Tibial nerve (tissue), 4 donors: ENCODE results near the gene SLX9. TPM values are rescaled to one million over a fixed set of nuclear protein-coding genes. Genes with fewer than 3 reads are reported as not detected.
A peak's percentile ranks its signal among the peaks of the same experiment; 100 is the strongest.
"Not testable (repeated sequence)": the region's sequence is repeated elsewhere in the genome, so short reads cannot be mapped to it uniquely, and the experiment has no call there.

Source experiments
- DNase-seq, 2 donors: peaks; one replicate each; pipeline ENCODE4 v3.0.0-alpha.2; 2019; ENCODE audit warnings: low spot score in 2 of 2
- H3K27ac ChIP-seq, 4 donors: fragments of 200-600 bp; sonication (generic) in 3 of 4; one replicate each; pipeline ENCODE4 v1.5.1; 2017 to 2019; ENCODE audit warnings: mild to moderate bottlenecking in 1 of 4
- H3K27me3 ChIP-seq, 2 donors: fragments of 200-600 bp; sonication (generic) in 1 of 2; one replicate each; pipeline versions ENCODE4 v1.5.1 to v1.6.0; 2017 to 2019
- H3K36me3 ChIP-seq, 3 donors: fragments of 200-600 bp; sonication (generic); one replicate each; pipeline ENCODE4 v1.5.1; 2018 to 2019
- H3K4me1 ChIP-seq, 4 donors: fragments of 200-600 bp; sonication (generic) in 3 of 4; one replicate each; pipeline ENCODE4 v1.5.1; 2017 to 2019
- H3K4me3 ChIP-seq, 4 donors: fragments of 200-600 bp; sonication (generic) in 3 of 4; one replicate each; pipeline ENCODE4 v1.5.1; 2017 to 2019; ENCODE audit warnings: mild to moderate bottlenecking in 1 of 4, moderate library complexity in 1 of 4
- H3K9me3 ChIP-seq, 4 donors: fragments of 200-600 bp; sonication (generic) in 3 of 4; one replicate each; pipeline ENCODE4 v1.5.1; 2017 to 2019
- EP300 ChIP-seq, 2 donors: sonication (generic); formaldehyde crosslinking; IDR thresholded peaks; one replicate each; pipeline ENCODE4 v1.6.1; 2017; ENCODE audit warnings: antibody characterized with exemption in 2 of 2, mild to moderate bottlenecking in 1 of 2
- POLR2A ChIP-seq, 2 donors: fragments of 450-650 bp; IDR thresholded peaks; one replicate each; pipeline ENCODE4 v1.6.1; 2017; ENCODE audit warnings: antibody characterized with exemption in 2 of 2, mild to moderate bottlenecking in 2 of 2, moderate library complexity in 2 of 2
- WGBS, 2 donors: methylation state at CpG; one replicate each; pipeline ENCODE4 v1.1.5; 2018; 5-methylcytosine and 5-hydroxymethylcytosine counted together
- total RNA-seq, 4 donors: library from RNA; depleted of rRNA; stranded (reverse); fragments of >200 nt; gene quantifications; one replicate each; pipeline ENCODE4 v1.1.0, GENCODE V29; 2016
- TF ChIP-seq, protein P1 (sequence below), 5 experiments: fragments of 200-600 bp in 3 of 5; fragments of 450-650 bp in 2 of 5; sonication (generic) in 3 of 5; IDR thresholded peaks; one replicate each; pipeline ENCODE4 v1.5.1; 2016 to 2019; ENCODE audit warnings: antibody characterized with exemption in 5 of 5, mild to moderate bottlenecking in 3 of 5, moderate library complexity in 2 of 5

Gene SLX9
- total RNA-seq, 4 donors from 2014 or later, result 3.7 to 19.8 (median 13.3) TPM

DNA sequence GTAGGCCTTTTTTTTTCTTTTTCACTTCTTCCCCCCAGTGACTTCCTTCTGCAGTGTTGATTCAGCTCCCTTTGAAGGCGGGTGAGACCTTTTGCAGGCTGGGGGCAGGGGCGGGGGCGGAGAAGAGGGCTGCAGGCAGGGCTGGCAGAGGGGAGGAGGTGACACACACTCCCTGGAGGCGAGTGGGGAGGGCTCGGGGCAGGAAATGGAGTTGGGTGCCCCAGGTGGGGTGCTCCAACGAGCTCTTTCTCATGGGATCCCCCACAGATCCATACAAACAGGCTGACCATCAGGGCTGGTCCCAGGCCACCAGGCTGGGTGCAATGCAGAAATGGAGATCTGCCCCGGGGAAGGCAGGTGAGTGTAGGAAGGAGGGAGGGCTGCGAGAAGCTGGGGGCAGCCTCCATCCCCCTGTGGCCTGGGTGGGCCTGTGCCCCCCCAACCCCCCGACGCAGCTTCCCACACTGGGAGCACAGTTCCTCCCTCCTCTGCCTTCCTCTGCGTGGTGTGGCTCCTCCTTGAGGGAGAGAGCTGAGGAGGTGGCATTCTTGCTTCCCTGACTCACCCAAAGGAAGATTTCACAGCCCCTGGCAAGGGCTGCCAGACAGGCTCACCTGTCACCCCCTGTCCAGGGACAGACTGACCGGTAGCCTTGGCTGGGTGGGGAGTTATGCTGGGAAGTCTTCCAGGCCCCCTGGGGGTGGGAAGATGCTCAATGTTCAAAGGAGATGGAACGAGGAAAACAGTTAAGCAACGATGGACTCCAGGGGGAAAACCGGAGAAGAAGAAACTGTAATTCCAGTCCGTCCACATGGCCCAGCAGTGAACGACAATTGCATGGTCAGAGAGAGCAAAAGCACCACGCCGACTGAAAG is 12.0 kb upstream of the SLX9 start:
- Histone ChIP-seq H3K4me1 (peaks cover 0 to 73% (median 49%) of the 10 kb centered on the region in 4 donors), H3K4me3 (peak overlapping the region in 2 of 4 donors; percentile 5 to 15), H3K9me3 (peaks cover 0 to 6% (median 0%) of the 10 kb centered on the region in 4 donors), H3K27ac (peak overlapping the region in 2 of 4 donors; percentile 56 to 72), H3K36me3 (no peaks in the 10 kb centered on the region), H3K27me3 (peaks cover 0 to 46% of the 10 kb centered on the region in 2 donors)
- WGBS, 2 donors, result 12 to 14% methylated on average over 18 to 19 of the region's 19 CpGs
- TF ChIP-seq POLR2A (IDR thresholded peaks at IDR 0.05) (no peak), EP300 (IDR thresholded peaks at IDR 0.05) (peak in 1 of 2 donors; percentile 45)
- TF ChIP-seq, protein P1, sequence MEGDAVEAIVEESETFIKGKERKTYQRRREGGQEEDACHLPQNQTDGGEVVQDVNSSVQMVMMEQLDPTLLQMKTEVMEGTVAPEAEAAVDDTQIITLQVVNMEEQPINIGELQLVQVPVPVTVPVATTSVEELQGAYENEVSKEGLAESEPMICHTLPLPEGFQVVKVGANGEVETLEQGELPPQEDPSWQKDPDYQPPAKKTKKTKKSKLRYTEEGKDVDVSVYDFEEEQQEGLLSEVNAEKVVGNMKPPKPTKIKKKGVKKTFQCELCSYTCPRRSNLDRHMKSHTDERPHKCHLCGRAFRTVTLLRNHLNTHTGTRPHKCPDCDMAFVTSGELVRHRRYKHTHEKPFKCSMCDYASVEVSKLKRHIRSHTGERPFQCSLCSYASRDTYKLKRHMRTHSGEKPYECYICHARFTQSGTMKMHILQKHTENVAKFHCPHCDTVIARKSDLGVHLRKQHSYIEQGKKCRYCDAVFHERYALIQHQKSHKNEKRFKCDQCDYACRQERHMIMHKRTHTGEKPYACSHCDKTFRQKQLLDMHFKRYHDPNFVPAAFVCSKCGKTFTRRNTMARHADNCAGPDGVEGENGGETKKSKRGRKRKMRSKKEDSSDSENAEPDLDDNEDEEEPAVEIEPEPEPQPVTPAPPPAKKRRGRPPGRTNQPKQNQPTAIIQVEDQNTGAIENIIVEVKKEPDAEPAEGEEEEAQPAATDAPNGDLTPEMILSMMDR (IDR thresholded peaks at IDR 0.05), result peak in 1 of 5 experiments; percentile 20
- peak in 1 of 2 donors; percentile 49 for DNase-seq

DNA sequence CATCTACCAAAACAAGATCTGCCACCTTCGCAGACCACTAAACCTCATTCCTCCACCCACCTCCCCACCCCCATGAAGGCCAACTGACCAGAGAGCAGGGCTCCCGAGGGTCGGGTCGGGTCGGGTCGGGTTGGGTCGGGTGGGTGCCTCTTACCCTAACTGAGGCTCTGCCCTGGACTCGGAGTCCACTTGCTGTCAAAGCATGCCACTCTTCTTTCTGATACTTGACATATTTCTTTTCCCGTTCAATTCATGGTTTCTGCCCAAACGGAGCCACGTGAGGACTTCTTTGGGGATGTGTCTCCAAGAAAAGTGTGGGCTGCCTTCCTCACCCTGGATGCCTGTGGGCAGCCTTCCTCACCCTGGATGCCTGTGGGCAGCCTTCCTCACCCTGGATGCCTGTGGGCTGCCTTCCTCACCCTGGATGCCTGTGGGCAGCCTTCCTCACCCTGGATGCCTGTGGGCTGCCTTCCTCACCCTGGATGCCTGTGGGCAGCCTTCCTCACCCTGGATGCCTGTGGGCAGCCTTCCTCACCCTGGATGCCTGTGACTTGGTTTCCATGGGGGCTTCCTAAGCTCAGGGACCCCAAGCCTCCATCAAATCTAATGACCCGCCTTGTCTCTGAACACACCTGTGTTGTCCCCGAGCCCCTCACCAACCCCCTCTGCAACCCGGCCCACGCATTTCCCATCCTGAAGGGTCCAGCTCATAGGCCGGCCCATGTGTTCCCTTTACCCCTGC is 11.2 kb upstream of the SLX9 start:
- 59 to 63% methylated on average over 16 of the region's 16 CpGs for WGBS, 2 donors
- not testable (repeated sequence) for H3K4me3 ChIP-seq, H3K36me3 ChIP-seq, H3K9me3 ChIP-seq, DNase-seq
- H3K27ac ChIP-seq, result peak overlapping the region in 2 of 4 donors; percentile 72 to 75
- peaks cover 0 to 77% (median 51%) of the 10 kb centered on the region in 4 donors for H3K4me1 ChIP-seq
- peaks cover 0 to 54% of the 10 kb centered on the region in 2 donors for H3K27me3 ChIP-seq

DNA sequence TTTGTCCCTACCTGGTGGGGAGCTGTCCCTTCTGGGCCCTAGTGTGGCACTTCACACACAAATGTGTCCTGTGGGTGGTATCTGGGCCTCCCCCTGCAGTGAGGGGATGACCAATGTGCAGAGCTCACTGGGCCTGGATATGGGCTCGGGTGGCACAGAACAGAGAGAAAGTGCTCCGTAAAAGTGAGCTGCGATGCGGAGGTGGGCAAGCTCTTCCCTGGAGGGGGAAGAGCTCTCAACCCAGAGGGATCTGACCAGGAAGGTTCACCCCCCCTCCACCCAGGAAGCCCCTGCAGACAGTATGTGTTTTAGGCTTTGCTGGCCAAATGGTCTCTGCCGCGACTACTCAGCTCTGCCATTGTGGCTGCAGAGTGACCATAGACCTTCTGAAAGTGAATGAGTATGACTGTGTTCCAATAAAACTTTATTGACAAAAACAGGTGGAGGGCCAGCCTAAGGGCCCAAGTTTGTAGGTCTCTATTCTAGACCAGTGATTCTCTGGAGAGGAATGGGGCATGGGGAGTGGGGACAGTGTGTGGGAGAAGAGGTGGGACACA is 10.5 kb upstream of the SLX9 start:
- H3K27me3 ChIP-seq, result peaks cover 0 to 55% of the 10 kb centered on the region in 2 donors
- H3K27ac ChIP-seq, result peak overlapping the region in 2 of 4 donors; percentile 72 to 75
- WGBS, 2 donors, result 93 to 95% methylated on average over 6 of the region's 6 CpGs
- H3K9me3 ChIP-seq, result peaks cover 0 to 6% (median 0%) of the 10 kb centered on the region in 4 donors
- no peak for TF ChIP-seq EP300 (IDR thresholded peaks at IDR 0.05)
- TF ChIP-seq, protein P1 (IDR thresholded peaks at IDR 0.05), result no peak
- TF ChIP-seq POLR2A (IDR thresholded peaks at IDR 0.05), result no peak
- no peak overlapping the region for H3K4me3 ChIP-seq
- H3K4me1 ChIP-seq, result peaks cover 0 to 77% (median 51%) of the 10 kb centered on the region in 4 donors
- H3K36me3 ChIP-seq, result peaks cover 0 to 11% (median 0%) of the 10 kb centered on the region in 3 donors
- no peak for DNase-seq

DNA sequence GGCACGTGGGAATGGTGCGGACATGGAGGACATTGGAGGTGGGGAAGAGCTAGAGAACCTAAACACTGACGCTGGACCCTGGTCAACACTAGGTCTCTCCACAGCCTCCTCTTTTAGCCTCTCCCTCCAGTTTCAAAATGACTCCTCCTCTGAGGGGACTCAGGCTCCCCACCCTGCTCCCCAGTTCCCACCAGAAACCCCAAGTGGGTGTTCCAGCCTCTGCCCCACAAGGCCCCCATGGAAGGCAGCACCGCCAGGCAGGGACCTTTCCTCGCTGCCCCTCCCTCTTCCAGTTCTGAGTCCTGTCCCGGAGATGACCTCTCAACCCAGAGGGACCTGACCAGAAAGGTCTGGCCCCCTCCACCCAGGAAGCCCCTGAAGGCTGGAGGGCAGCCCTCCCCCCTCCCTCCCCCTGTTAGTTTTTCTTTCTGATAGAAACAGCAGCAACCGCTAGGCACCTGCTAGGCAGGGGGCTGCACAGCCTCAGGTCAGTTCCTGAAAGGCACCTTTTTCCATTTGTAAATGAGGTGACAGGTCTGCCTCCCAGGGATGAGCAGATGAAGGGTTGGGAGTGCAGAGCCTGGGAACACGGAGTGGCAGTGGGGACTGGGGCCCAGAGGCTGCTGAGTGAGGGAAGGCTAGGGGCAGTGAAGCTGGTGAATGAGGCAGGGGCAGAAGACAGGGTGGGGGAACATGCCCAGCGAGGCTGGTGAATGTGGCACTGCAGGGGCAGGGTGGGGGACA is 9.9 kb upstream of the SLX9 start:
- peaks cover 0 to 55% of the 10 kb centered on the region in 2 donors for H3K27me3 ChIP-seq
- H3K9me3 ChIP-seq, result peaks cover 0 to 6% (median 0%) of the 10 kb centered on the region in 4 donors
- peaks cover 0 to 71% (median 47%) of the 10 kb centered on the region in 4 donors for H3K4me1 ChIP-seq
- H3K4me3 ChIP-seq, result no peak overlapping the region
- DNase-seq, result no peak
- H3K36me3 ChIP-seq, result peaks cover 0 to 17% (median 0%) of the 10 kb centered on the region in 3 donors
- TF ChIP-seq EP300 (IDR thresholded peaks at IDR 0.05), result no peak
- no peak for TF ChIP-seq POLR2A (IDR thresholded peaks at IDR 0.05)
- TF ChIP-seq, protein P1 (IDR thresholded peaks at IDR 0.05), result no peak
- 57 to 67% methylated on average over 8 to 9 of the region's 9 CpGs for WGBS, 2 donors
- H3K27ac ChIP-seq, result no peak overlapping the region

DNA sequence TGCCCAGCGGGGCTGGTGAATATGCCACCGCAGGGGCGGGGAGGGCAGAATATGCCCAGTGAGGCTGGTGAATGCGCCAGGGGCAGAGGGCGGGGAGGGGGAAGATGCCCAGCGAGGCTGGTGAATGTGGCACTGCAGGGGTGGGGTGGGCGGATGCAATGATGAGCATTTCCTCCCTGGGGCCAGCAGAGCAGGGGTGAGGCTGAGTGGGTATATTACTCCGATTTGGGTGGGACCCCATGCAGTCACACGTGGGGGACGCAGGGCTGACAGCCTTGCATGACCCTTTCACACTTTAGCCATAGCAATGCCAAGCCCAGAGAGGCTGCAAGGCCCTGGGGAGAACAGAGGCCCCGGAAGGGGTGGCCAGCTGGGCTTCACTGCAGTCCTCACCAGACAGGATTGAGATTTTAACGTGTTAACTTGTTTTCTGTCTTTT is 9.3 kb upstream of the SLX9 start:
- Histone ChIP-seq H3K27me3 (peaks cover 0 to 55% of the 10 kb centered on the region in 2 donors), H3K36me3 (peaks cover 0 to 23% (median 0%) of the 10 kb centered on the region in 3 donors), H3K4me1 (peaks cover 0 to 65% (median 44%) of the 10 kb centered on the region in 4 donors), H3K27ac (peak overlapping the region in 1 of 4 donors; percentile 10), H3K4me3 (no peak overlapping the region), H3K9me3 (peaks cover 0 to 6% (median 0%) of the 10 kb centered on the region in 4 donors)
- 22 to 26% methylated on average over 12 of the region's 12 CpGs for WGBS, 2 donors
- DNase-seq, result no peak
- no peak for TF ChIP-seq POLR2A (IDR thresholded peaks at IDR 0.05)
- no peak for TF ChIP-seq EP300 (IDR thresholded peaks at IDR 0.05)
- TF ChIP-seq, protein P1 (IDR thresholded peaks at IDR 0.05), result no peak
